Liver (tissue), 9 donors: ENCODE data around the gene ABLIM3. TPM values are rescaled to one million over a fixed set of nuclear protein-coding genes. Genes with fewer than 3 reads are reported as not detected.

Source experiments
- DNase-seq: peaks from one replicate; pipeline ENCODE4 v3.0.0-alpha.2; 2017; ENCODE audit warnings: low spot score
- H3K27ac ChIP-seq, 2 donors: one replicate each; pipeline ENCODE4 v1.7.0; 2013; ENCODE audit warnings: inconsistent platforms in 2 of 2, low read length in 2 of 2, control low read depth in 1 of 2, low read depth in 1 of 2, mild to moderate bottlenecking in 1 of 2
- H3K27me3 ChIP-seq, 4 donors: one replicate each; pipeline versions ENCODE4 v1.6.1 to v1.7.0; 2013; ENCODE audit warnings: low read length in 3 of 4, inconsistent platforms in 1 of 4, mild to moderate bottlenecking in 1 of 4, moderate library complexity in 1 of 4; ENCODE audit not compliant: control insufficient read depth in 4 of 4, insufficient read depth in 4 of 4
- H3K36me3 ChIP-seq, 4 donors: one replicate each; pipeline versions ENCODE4 v1.6.1 to v1.7.0; 2013; ENCODE audit warnings: low read length in 3 of 4, mild to moderate bottlenecking in 3 of 4, low read depth in 1 of 4, moderate library complexity in 1 of 4; ENCODE audit not compliant: control insufficient read depth in 4 of 4, insufficient read depth in 3 of 4
- H3K4me1 ChIP-seq, 4 donors: one replicate each; pipeline versions ENCODE4 v1.6.1 to v1.7.0; 2013; ENCODE audit warnings: low read length in 3 of 4, mild to moderate bottlenecking in 3 of 4, moderate library complexity in 1 of 4; ENCODE audit not compliant: control insufficient read depth in 4 of 4, insufficient read depth in 4 of 4
- H3K4me3 ChIP-seq, 3 donors: one replicate each; pipeline versions ENCODE4 v1.6.1 to v1.7.0; 2013; ENCODE audit warnings: low read length in 3 of 3, control low read depth in 1 of 3, low read depth in 1 of 3, mild to moderate bottlenecking in 1 of 3
- H3K9ac ChIP-seq, 2 donors: one replicate each; pipeline ENCODE4 v1.7.0; 2013; ENCODE audit warnings: low read length in 2 of 2, mild to moderate bottlenecking in 2 of 2, moderate library complexity in 2 of 2, control low read depth in 1 of 2, low read depth in 1 of 2
- H3K9me3 ChIP-seq, 4 donors: one replicate each; pipeline versions ENCODE4 v1.6.1 to v1.7.0; 2013; ENCODE audit warnings: low read length in 3 of 4; ENCODE audit not compliant: control insufficient read depth in 4 of 4
- ATF3 ChIP-seq: IDR thresholded peaks from 2 replicates; pipeline ENCODE4 v1.6.1; 2016; ENCODE audit warnings: antibody characterized with exemption
- CTCF ChIP-seq: fragments of 150-350 bp; IDR thresholded peaks from 2 replicates; pipeline ENCODE4 v1.5.1; 2017; ENCODE audit warnings: improper control_type of control experiment, low read depth, low read length; ENCODE audit not compliant: missing input control
- EGR1 ChIP-seq, 2 donors: IDR thresholded peaks; 2 replicates each; pipeline ENCODE4 v1.6.1; 2016 to 2018; ENCODE audit warnings: antibody characterized with exemption in 2 of 2, low read depth in 2 of 2
- FOXA1 ChIP-seq: IDR thresholded peaks from 2 replicates; pipeline ENCODE4 v1.6.1; 2016; ENCODE audit warnings: antibody characterized with exemption
- HNF4A ChIP-seq, 2 donors: conservative IDR thresholded peaks; 2 replicates each; pipeline ENCODE4 v1.6.1; 2016; ENCODE audit warnings: antibody characterized with exemption in 2 of 2, mild to moderate bottlenecking in 2 of 2
- HNF4G ChIP-seq: IDR thresholded peaks from 2 replicates; pipeline ENCODE4 v1.6.1; 2016; ENCODE audit warnings: antibody characterized with exemption
- JUND ChIP-seq, 2 donors: IDR thresholded peaks; 2 replicates each; pipeline ENCODE4 v1.6.1; 2016; ENCODE audit warnings: antibody characterized with exemption in 2 of 2
- NR2F2 ChIP-seq: IDR thresholded peaks from 2 replicates; pipeline ENCODE4 v1.6.1; 2016; ENCODE audit warnings: antibody characterized with exemption
- RAD21 ChIP-seq, 2 donors: IDR thresholded peaks; 2 replicates each; pipeline ENCODE4 v1.6.1; 2016; ENCODE audit warnings: antibody characterized with exemption in 2 of 2, mild to moderate bottlenecking in 2 of 2
- REST ChIP-seq: IDR thresholded peaks from 2 replicates; pipeline ENCODE4 v1.6.1; 2016; ENCODE audit warnings: antibody characterized with exemption, mild to moderate bottlenecking
- RXRA ChIP-seq, 2 donors: IDR thresholded peaks; 2 replicates each; pipeline ENCODE4 v1.6.1; 2017 to 2018; ENCODE audit warnings: antibody characterized with exemption in 2 of 2, mild to moderate bottlenecking in 1 of 2
- SP1 ChIP-seq: IDR thresholded peaks from 2 replicates; pipeline ENCODE4 v1.6.1; 2018; ENCODE audit warnings: antibody characterized with exemption, mild to moderate bottlenecking
- YY1 ChIP-seq: IDR thresholded peaks from 2 replicates; pipeline ENCODE4 v1.6.1; 2016; ENCODE audit warnings: antibody characterized with exemption, mild to moderate bottlenecking
- WGBS: extraction: QIAGEN DNeasy Blood & Tissue Kit; methylation state at CpG from one replicate; pipeline ENCODE4 v1.1.7; 2013; 5-methylcytosine and 5-hydroxymethylcytosine counted together
- polyA plus RNA-seq, 2 donors: library from polyadenylated mRNA; stranded (reverse) in 1 of 2; unstranded in 1 of 2; fragments of 200-250 nt in 1 of 2; fragments of >200 nt in 1 of 2; fragmentation: Nextera tagmentation in 1 of 2; extraction: Ambion mirVana in 1 of 2; gene quantifications; one replicate each; pipeline versions ENCODE4 v1.2.1 to v1.2.3, GENCODE V29; 2013 to 2015
- total RNA-seq, 2 donors: library from RNA; depleted of rRNA; stranded (reverse); fragments of >200 nt; gene quantifications; one replicate each; pipeline ENCODE4 v1.2.3, GENCODE V29; 2014
- donor health status: healthy.
- donor health status: healthy.
- donor health status: healthy.
- donor health status: healthy.
- donor health status: healthy.

Gene ABLIM3
- total and polyA plus RNA-seq, 4 donors, result 6.8 to 131 (median 43.1) TPM

GRCh38 chr5:149195337-149195887 is 54.1 kb downstream of the ABLIM3 start:
- Histone ChIP-seq H3K36me3 (peaks cover 8 to 31% (median 24%) of the 10 kb centered on the region in 4 donors), H3K9ac (no peak overlapping the region), H3K27me3 (no peaks in the 10 kb centered on the region), H3K4me1 (peaks cover 4 to 11% (median 8%) of the 10 kb centered on the region in 4 donors), H3K27ac (peak overlapping the region; percentile 32 to 35), H3K9me3 (no peaks in the 10 kb centered on the region), H3K4me3 (no peak overlapping the region)
- TF ChIP-seq JUND (IDR thresholded peaks at IDR 0.05) (peak; percentile 87 to 93), YY1 (peak; percentile 47), RAD21 (IDR thresholded peaks at IDR 0.05) (peak in 1 of 2 donors; percentile 3), REST (no peak), HNF4A (conservative IDR thresholded peaks at IDR 0.05) (peak; percentile 25 to 55), SP1 (peak; percentile 68), NR2F2 (peak; percentile 92), EGR1 (IDR thresholded peaks at IDR 0.05; ENCODE audit: low read depth in 2 of 2) (peak in 1 of 2 donors; percentile 83), FOXA1 (no peak), RXRA (IDR thresholded peaks at IDR 0.05) (peak; percentile 57 to 68), ATF3 (no peak)
- no peak for DNase-seq
- WGBS, result 62% methylated on average over 9 of the region's 9 CpGs

- Histone ChIP-seq H3K36me3 (peaks cover 8 to 37% (median 29%) of the 10 kb centered on the region in 4 donors), H3K27ac (peak overlapping the region in 1 of 2 donors; percentile 22), H3K4me3 (no peak overlapping the region), H3K9me3 (no peaks in the 10 kb centered on the region), H3K4me1 (peaks cover 4 to 11% (median 8%) of the 10 kb centered on the region in 4 donors), H3K27me3 (no peaks in the 10 kb centered on the region), H3K9ac (no peak overlapping the region)
- 92% methylated on average over 1 of the region's 1 CpG for WGBS
- DNase-seq, result no peak
- TF ChIP-seq HNF4G, result no peak
- no peak for TF ChIP-seq HNF4A (conservative IDR thresholded peaks at IDR 0.05)
- TF ChIP-seq FOXA1, result no peak
- TF ChIP-seq SP1, result no peak
- TF ChIP-seq CTCF, result no peak
- no peak for TF ChIP-seq EGR1 (IDR thresholded peaks at IDR 0.05; ENCODE audit: low read depth in 2 of 2)
- TF ChIP-seq JUND (IDR thresholded peaks at IDR 0.05), result no peak
- TF ChIP-seq YY1, result no peak
Observed at GRCh38 chr5:149195962-149196361, 54.7 kb downstream of the ABLIM3 start.
